ENCODE results near the gene EML6. TPM values are rescaled to one million over a fixed set of nuclear protein-coding genes. Genes with fewer than 3 reads are reported as not detected.

The EML6 gene
- total and polyA plus RNA-seq, 2 of the 13 experiments (the other 11 are each of a cell fraction or from before 2014, with no cell fraction given) = 17.2 to 32.4 TPM

GRCh38 chr2:55011831-55012671 lies 288.6 kb downstream of the EML6 start (continued):
- TF ChIP-seq HNF1A (IDR thresholded peaks at IDR 0.05; ENCODE audit: low read depth) (peak; percentile 74; the same call in 1 of the 2 replicates), HNF1A (CRISPR knock-in tag; IDR thresholded peaks at IDR 0.05; ENCODE audit: borderline replicate concordance) (peak; percentile 56; the same call in 1 of the 2 replicates)

- peak overlapping the region; percentile 39 for H3K27ac ChIP-seq (ENCODE audit: extremely low read length, insufficient read depth, low read length)
- CTCF ChIA-PET (ENCODE audit: low intra/inter-chr PET ratio, low total read pairs) = no interaction called here
- H3K9ac ChIP-seq (ENCODE audit: insufficient read depth, low read depth, low read length) = no peak overlapping the region
- H2AFZ ChIP-seq (ENCODE audit: low read length) = no peak overlapping the region
- in situ Hi-C loops (cut with HindIII; ENCODE audit: extremely low pct_ligation_motif_present, low pct_unique_long_range_greater_than_20kb) (no loop called here), intact Hi-C loops (cut with micrococcal nuclease; ENCODE audit: unreplicated experiment) (loop anchor here (2.0 to 10.0 kb wide), 3 partner anchors 112 to 502 kb away; partner anchors contain the start of gene CFAP36)
- H3K4me1 ChIP-seq (ENCODE audit: insufficient read depth, low read length) = peaks cover 71% of the 10 kb centered on the region
- ATAC-seq (no peak), DNase-seq (ENCODE audit: low spot score) (peak; percentile 19), FAIRE-seq (no peak)
- no peaks in the 10 kb centered on the region for H3K9me3 ChIP-seq (ENCODE audit: low read length)
- H4K20me1 ChIP-seq (ENCODE audit: insufficient read depth, low read length) = peaks cover 5% of the 10 kb centered on the region; the same call in 1 of the 2 replicates
- peaks cover 99% of the 10 kb centered on the region for H3K79me2 ChIP-seq (ENCODE audit: insufficient read depth, low read length)
- no peaks in the 10 kb centered on the region for H3K27me3 ChIP-seq (ENCODE audit: control insufficient read depth in 1 of 2, insufficient read depth in 2 of 2, low read length in 2 of 2)
- no peaks in the 10 kb centered on the region; a peak in 1 of 5 replicates for H3K36me3 ChIP-seq (replicated peaks in 1 of 2; ENCODE audit: control insufficient read depth in 1 of 2, insufficient read depth in 2 of 2, low read length in 2 of 2)
- WGBS (ENCODE audit: low lambda C conversion rate) = 40% methylated on average over 2 of the region's 2 CpGs
- no TSS peak for BruUV-seq (replicated peaks)
- H3K4me3 ChIP-seq (replicated peaks in 1 of 3; ENCODE audit: insufficient read depth in 1 of 3, low read depth in 2 of 3, low read length in 3 of 3) = peak overlapping the region in 1 of 3 experiments; percentile 54; a peak in 3 of 6 replicates
- H3K4me2 ChIP-seq (ENCODE audit: low read depth, low read length) = peak overlapping the region; percentile 71
- POLR2A ChIA-PET = interaction anchor here (1.1 to 3.5 kb wide), 2 partner anchors 38 to 220 kb away, joined by 3 to 16 read pairs; partner anchors contain the start of genes RPS27A and RTN4
- TF ChIP-seq HNF4A (CRISPR knock-in tag; IDR thresholded peaks at IDR 0.05) = peak; percentile 75
- TF ChIP-seq ATF5 (CRISPR knock-in tag; IDR thresholded peaks at IDR 0.05; ENCODE audit: low read depth) = no peak
- no peak for TF ChIP-seq PLRG1 (conservative IDR thresholded peaks at IDR 0.05)
- TF ChIP-seq CREM (IDR thresholded peaks at IDR 0.05) = peak; percentile 16; the same call in 1 of the 2 replicates
- no peak for TF ChIP-seq CREM (CRISPR knock-in tag; IDR thresholded peaks at IDR 0.05)
- peak; percentile 52 for TF ChIP-seq ARID5B (CRISPR knock-in tag; IDR thresholded peaks at IDR 0.05)
- no peak for TF ChIP-seq MIER3 (CRISPR knock-in tag; IDR thresholded peaks at IDR 0.05; ENCODE audit: borderline replicate concordance)
- TF ChIP-seq CEBPB (IDR thresholded peaks at IDR 0.05; ENCODE audit: borderline replicate concordance, low read depth, low read length) = peak; percentile 61; the same call in 1 of the 2 replicates
These were observed 289.4 kb downstream of the EML6 start for GRCh38 chr2:55012672-55013484.
